ENCODE measurements around the gene GTF2A2.

- TF ChIP-seq CTCF (IDR thresholded peaks at IDR 0.05; ENCODE audit: low read depth, low read length, poor library complexity, severe bottlenecking) (no peak), EZH2phosphoT487 (IDR thresholded peaks at IDR 0.05; ENCODE audit: borderline replicate concordance, low read length) (no peak)
These were observed 41.7 kb downstream of the GTF2A2 start for GRCh38 chr15:59615661-59616060.
